Measurements from ENCODE around the gene HSP90AB1. TPM values are rescaled to one million over a fixed set of nuclear protein-coding genes. Genes with fewer than 3 reads are reported as not detected.
A peak's percentile ranks its signal among the peaks of the same experiment; 100 is the strongest.

Gene HSP90AB1
- total and polyA plus RNA-seq, 9 of the 15 experiments (the other 6 are each of a cell fraction or from before 2014, with no cell fraction given): 1,780 to 3,358 (median 2,262) TPM

DNA sequence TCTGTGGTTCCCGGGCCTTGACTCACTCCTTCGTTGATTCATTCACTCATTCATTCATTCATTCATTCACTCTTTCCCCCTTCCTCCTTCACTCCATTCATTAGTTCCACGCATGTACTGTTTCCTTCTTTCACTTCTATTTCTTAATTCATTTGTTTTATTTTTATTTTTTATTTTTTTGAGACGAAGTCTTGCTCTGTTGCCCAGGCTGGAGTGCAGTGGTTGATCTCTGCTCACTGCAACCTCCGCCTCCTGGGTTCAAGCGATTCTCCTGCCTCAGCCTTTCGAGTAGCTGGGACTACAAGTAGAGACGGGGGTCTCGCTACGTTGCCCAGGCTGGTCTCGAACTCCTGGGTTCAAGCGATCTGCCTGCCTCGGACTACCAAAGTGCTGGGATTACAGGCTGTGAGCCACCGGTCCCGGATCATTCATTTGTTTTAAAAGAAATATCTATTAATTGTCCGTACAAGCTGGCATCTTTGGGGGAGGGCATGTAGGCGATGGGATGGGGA lies 18.9 kb downstream of the HSP90AB1 start (continued):
- TF ChIP-seq, protein P1, sequence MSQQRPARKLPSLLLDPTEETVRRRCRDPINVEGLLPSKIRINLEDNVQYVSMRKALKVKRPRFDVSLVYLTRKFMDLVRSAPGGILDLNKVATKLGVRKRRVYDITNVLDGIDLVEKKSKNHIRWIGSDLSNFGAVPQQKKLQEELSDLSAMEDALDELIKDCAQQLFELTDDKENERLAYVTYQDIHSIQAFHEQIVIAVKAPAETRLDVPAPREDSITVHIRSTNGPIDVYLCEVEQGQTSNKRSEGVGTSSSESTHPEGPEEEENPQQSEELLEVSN (IDR thresholded peaks at IDR 0.05; ENCODE audit: borderline replicate concordance in 1 of 2, extremely low read depth in 1 of 2, insufficient read depth in 1 of 2, insufficient read length in 1 of 2, low read depth in 1 of 2, low read length in 1 of 2, poor library complexity in 1 of 2, severe bottlenecking in 1 of 2): no peak
- no peak for TF ChIP-seq SMARCB1 (IDR thresholded peaks at IDR 0.05; ENCODE audit: insufficient read length, low read depth)
- TF ChIP-seq TEAD2 (tag; IDR thresholded peaks at IDR 0.05): no peak
- TF ChIP-seq POLR2B (IDR thresholded peaks at IDR 0.05; ENCODE audit: low read depth, partially characterized antibody): no peak
- no peak for TF ChIP-seq MBD2 (IDR thresholded peaks at IDR 0.05; ENCODE audit: borderline replicate concordance, low read depth)
- TF ChIP-seq, protein P2, sequence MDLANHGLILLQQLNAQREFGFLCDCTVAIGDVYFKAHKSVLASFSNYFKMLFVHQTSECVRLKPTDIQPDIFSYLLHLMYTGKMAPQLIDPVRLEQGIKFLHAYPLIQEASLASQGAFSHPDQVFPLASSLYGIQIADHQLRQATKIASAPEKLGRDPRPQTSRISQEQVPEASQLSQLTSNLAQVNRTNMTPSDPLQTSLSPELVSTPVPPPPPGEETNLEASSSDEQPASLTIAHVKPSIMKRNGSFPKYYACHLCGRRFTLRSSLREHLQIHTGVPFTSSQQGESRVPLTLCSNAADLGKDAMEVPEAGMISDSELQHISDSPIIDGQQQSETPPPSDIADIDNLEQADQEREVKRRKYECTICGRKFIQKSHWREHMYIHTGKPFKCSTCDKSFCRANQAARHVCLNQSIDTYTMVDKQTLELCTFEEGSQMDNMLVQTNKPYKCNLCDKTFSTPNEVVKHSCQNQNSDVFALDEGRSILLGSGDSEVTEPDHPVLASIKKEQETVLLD (IDR thresholded peaks at IDR 0.05): peak; percentile 55
- TF ChIP-seq CBX8 (IDR thresholded peaks at IDR 0.05; ENCODE audit: borderline replicate concordance, extremely low read depth, low read depth, low read length, poor library complexity, severe bottlenecking): no peak
- TF ChIP-seq, protein P3, sequence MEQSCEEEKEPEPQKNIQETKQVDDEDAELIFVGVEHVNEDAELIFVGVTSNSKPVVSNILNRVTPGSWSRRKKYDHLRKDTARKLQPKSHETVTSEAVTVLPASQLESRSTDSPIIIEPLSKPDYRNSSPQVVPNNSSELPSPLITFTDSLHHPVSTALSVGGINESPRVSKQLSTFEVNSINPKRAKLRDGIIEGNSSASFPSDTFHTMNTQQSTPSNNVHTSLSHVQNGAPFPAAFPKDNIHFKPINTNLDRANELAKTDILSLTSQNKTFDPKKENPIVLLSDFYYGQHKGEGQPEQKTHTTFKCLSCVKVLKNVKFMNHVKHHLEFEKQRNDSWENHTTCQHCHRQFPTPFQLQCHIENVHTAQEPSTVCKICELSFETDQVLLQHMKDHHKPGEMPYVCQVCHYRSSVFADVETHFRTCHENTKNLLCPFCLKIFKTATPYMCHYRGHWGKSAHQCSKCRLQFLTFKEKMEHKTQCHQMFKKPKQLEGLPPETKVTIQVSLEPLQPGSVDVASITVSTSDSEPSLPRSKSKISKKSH (CRISPR knock-in tag; IDR thresholded peaks at IDR 0.05): no peak
- TF ChIP-seq, protein P4, sequence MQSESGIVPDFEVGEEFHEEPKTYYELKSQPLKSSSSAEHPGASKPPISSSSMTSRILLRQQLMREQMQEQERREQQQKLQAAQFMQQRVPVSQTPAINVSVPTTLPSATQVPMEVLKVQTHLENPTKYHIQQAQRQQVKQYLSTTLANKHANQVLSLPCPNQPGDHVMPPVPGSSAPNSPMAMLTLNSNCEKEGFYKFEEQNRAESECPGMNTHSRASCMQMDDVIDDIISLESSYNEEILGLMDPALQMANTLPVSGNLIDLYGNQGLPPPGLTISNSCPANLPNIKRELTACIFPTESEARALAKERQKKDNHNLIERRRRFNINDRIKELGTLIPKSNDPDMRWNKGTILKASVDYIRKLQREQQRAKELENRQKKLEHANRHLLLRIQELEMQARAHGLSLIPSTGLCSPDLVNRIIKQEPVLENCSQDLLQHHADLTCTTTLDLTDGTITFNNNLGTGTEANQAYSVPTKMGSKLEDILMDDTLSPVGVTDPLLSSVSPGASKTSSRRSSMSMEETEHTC (IDR thresholded peaks at IDR 0.05): no peak
- no peak for TF ChIP-seq CREM (IDR thresholded peaks at IDR 0.05; ENCODE audit: low read depth)
- TF ChIP-seq EZH2 (IDR thresholded peaks at IDR 0.05; ENCODE audit: borderline replicate concordance, low read depth, low read length): no peak
- TF ChIP-seq, protein P5, sequence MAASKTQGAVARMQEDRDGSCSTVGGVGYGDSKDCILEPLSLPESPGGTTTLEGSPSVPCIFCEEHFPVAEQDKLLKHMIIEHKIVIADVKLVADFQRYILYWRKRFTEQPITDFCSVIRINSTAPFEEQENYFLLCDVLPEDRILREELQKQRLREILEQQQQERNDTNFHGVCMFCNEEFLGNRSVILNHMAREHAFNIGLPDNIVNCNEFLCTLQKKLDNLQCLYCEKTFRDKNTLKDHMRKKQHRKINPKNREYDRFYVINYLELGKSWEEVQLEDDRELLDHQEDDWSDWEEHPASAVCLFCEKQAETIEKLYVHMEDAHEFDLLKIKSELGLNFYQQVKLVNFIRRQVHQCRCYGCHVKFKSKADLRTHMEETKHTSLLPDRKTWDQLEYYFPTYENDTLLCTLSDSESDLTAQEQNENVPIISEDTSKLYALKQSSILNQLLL (CRISPR knock-in tag; IDR thresholded peaks at IDR 0.05; ENCODE audit: borderline replicate concordance): no peak
- no peak for TF ChIP-seq ZNF584 (CRISPR knock-in tag; IDR thresholded peaks at IDR 0.05; ENCODE audit: low read depth)
- TF ChIP-seq, protein P6, sequence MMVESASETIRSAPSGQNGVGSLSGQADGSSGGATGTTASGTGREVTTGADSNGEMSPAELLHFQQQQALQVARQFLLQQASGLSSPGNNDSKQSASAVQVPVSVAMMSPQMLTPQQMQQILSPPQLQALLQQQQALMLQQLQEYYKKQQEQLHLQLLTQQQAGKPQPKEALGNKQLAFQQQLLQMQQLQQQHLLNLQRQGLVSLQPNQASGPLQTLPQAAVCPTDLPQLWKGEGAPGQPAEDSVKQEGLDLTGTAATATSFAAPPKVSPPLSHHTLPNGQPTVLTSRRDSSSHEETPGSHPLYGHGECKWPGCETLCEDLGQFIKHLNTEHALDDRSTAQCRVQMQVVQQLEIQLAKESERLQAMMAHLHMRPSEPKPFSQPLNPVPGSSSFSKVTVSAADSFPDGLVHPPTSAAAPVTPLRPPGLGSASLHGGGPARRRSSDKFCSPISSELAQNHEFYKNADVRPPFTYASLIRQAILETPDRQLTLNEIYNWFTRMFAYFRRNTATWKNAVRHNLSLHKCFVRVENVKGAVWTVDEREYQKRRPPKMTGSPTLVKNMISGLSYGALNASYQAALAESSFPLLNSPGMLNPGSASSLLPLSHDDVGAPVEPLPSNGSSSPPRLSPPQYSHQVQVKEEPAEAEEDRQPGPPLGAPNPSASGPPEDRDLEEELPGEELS (CRISPR knock-in tag; IDR thresholded peaks at IDR 0.05; ENCODE audit: borderline replicate concordance): no peak
- TF ChIP-seq KLF13 (tag; IDR thresholded peaks at IDR 0.05; ENCODE audit: borderline replicate concordance, low read depth): no peak

Measured in K562 (cell line).